K562 treated with DMSO at 1 percent for 48 hours (cell line): Measurements from ENCODE around the gene HOXA3. TPM values are rescaled to one million over a fixed set of nuclear protein-coding genes. Genes with fewer than 3 reads are reported as not detected.

ENCODE experiments used
- total RNA-seq: library from RNA; unstranded; fragments of 300-600 nt; gene quantifications from 2 replicates; pipeline ENCODE4 v1.2.3, GENCODE V29; 2022; ENCODE audit warnings: low replicate concordance; ENCODE audit errors: extremely low read depth

HOXA3 gene
- total RNA-seq, 1 experiment from 2014 or later: not detected

Other genes with a start within 250 kb of the HOXA3 start
- not detected in 2 replicates for gene HOXA1, start 56.6 kb downstream of the HOXA3 start, total RNA-seq
- not detected in 2 replicates for gene HOXA2, start 49.9 kb downstream of the HOXA3 start, total RNA-seq
- not detected in 2 replicates for gene HOXA4, start 21.8 kb downstream of the HOXA3 start, total RNA-seq
- not detected in 2 replicates for gene HOXA5, start 8.9 kb downstream of the HOXA3 start, total RNA-seq
- gene HOXA6, start 4.8 kb downstream of the HOXA3 start, total RNA-seq: not detected in 2 replicates
- not detected in 2 replicates for gene HOXA7, start 4.1 kb upstream of the HOXA3 start, total RNA-seq
- gene HOXA9, start 13.0 kb upstream of the HOXA3 start, total RNA-seq: not detected in 2 replicates
- gene HOXA10, start 21.7 kb upstream of the HOXA3 start, total RNA-seq: not detected in 2 replicates
- gene HOXA11, start 32.6 kb upstream of the HOXA3 start, total RNA-seq: not detected in 2 replicates
- gene HOXA13, start 47.5 kb upstream of the HOXA3 start, total RNA-seq: not detected in 2 replicates
- gene EVX1, start 90.2 kb upstream of the HOXA3 start, total RNA-seq: not detected in 2 replicates